HS-27A (cell line): ENCODE results near the gene USP17L5.
"Not testable (repeated sequence)": the region's sequence is repeated elsewhere in the genome, so short reads cannot be mapped to it uniquely, and the experiment has no call there.

Experiments used
- DNase-seq: peaks from one replicate; pipeline ENCODE4 v3.0.0-alpha.2; 2012; ENCODE audit warnings: low read depth, missing footprints

The USP17L5 gene

GRCh38 chr4:9339103-9339502 lies at the start of gene USP17L5:
USP17L5 (plus strand) TSS chr4:9339403; CDS start chr4:9339403, 0 bp downstream.
- not testable (repeated sequence) for DNase-seq

GRCh38 chr4:9324191-9324590 lies 15.0 kb upstream of the USP17L5 start:
- not testable (repeated sequence) for DNase-seq

GRCh38 chr4:9324865-9325264 lies 14.3 kb upstream of the USP17L5 start, which contains the start of gene USP17L24:
USP17L24 (plus strand) TSS chr4:9325165; CDS start chr4:9325165, 0 bp downstream.
- not testable (repeated sequence) for DNase-seq

- not testable (repeated sequence) for DNase-seq
These were observed 9.6 kb upstream of the USP17L5 start, which contains the start of gene USP17L25 for GRCh38 chr4:9329611-9330010. USP17L25 (plus strand) TSS chr4:9329911; CDS start chr4:9329911, 0 bp downstream.

GRCh38 chr4:9334358-9334757 lies 4.8 kb upstream of the USP17L5 start, which contains the start of gene USP17L26:
USP17L26 (plus strand) TSS chr4:9334658; CDS start chr4:9334658, 0 bp downstream.
- not testable (repeated sequence) for DNase-seq

- not testable (repeated sequence) for DNase-seq
These were observed 4.6 kb downstream of the USP17L5 start, which contains the start of gene USP17L27 for GRCh38 chr4:9343848-9344247. USP17L27 (plus strand) TSS chr4:9344148; CDS start chr4:9344148, 0 bp downstream.

- DNase-seq = not testable (repeated sequence)
These were observed 9.4 kb downstream of the USP17L5 start, which contains the start of gene USP17L28 for GRCh38 chr4:9348593-9348992. USP17L28 (plus strand) TSS chr4:9348893; CDS start chr4:9348893, 0 bp downstream.

GRCh38 chr4:9350866-9351265 lies 11.7 kb downstream of the USP17L5 start:
- DNase-seq = not testable (repeated sequence)

GRCh38 chr4:9353338-9353737 lies 14.1 kb downstream of the USP17L5 start, which contains the start of gene USP17L29:
USP17L29 (plus strand) TSS chr4:9353638; CDS start chr4:9353638, 0 bp downstream.
- DNase-seq = not testable (repeated sequence)

GRCh38 chr4:9362829-9363228 lies 23.6 kb downstream of the USP17L5 start, which contains the start of gene USP17L30:
USP17L30 (plus strand) TSS chr4:9363129; CDS start chr4:9363129, 0 bp downstream.
- DNase-seq = not testable (repeated sequence)

- DNase-seq = not testable (repeated sequence)
These were observed 40.7 kb downstream of the USP17L5 start for GRCh38 chr4:9379881-9380280.

GRCh38 chr4:9381012-9381534 lies 41.9 kb downstream of the USP17L5 start:
- not testable (repeated sequence) for DNase-seq

GRCh38 chr4:9384126-9384525 lies 44.9 kb downstream of the USP17L5 start:
- no peak for DNase-seq

- DNase-seq = not testable (repeated sequence)
These were observed 49.8 kb downstream of the USP17L5 start for GRCh38 chr4:9389001-9389400.
